SK-N-SH (cell line): ENCODE data around the gene TAF5L. TPM values are rescaled to one million over a fixed set of nuclear protein-coding genes. Genes with fewer than 3 reads are reported as not detected.

Experiments used
- CTCF ChIA-PET: fragments of 300-600, 350-600 bp; formaldehyde crosslinking; extraction: SDS; loops from one replicate; lab custom pipeline; 2021; lab: Yijun Ruan, JAX
- POLR2A ChIA-PET: fragments of 350-600 bp; sonication (Branson Sonifier 250); formaldehyde crosslinking; extraction: SDS; loops from one replicate; lab custom pipeline; 2020; ENCODE audit warnings: antibody characterized with exemption, inconsistent platforms; lab: Yijun Ruan, JAX
- DNase-seq: peaks from one replicate; pipeline ENCODE4 v3.0.0; 2012
- H2AFZ ChIP-seq: fragments of 200-600 bp; sonication (generic); 2 replicates; pipeline ENCODE4 v1.8.1; 2016; ENCODE audit warnings: antibody characterized with exemption, mild to moderate bottlenecking, low read depth
- H3F3A ChIP-seq: fragments of 200-600 bp; sonication (generic); replicated peaks from 2 replicates; pipeline ENCODE3; 2016; ENCODE audit warnings: antibody characterized with exemption, mild to moderate bottlenecking; ENCODE audit not compliant: insufficient read depth
- H3K27ac ChIP-seq, 2 experiments: fragments of 200-500 bp in 1 of 2; fragments of 200-600 bp in 1 of 2; sonication (Bioruptor generic) in 1 of 2; sonication (generic), shearing (Covaris generic) in 1 of 2; 2 replicates each; pipeline versions ENCODE4 v1.5.1 to v1.6.1; 2014 to 2016; ENCODE audit warnings: low read depth in 2 of 2, inconsistent platforms in 1 of 2, low read length in 1 of 2, mild to moderate bottlenecking in 1 of 2, mixed read lengths in 1 of 2
- H3K27me3 ChIP-seq: fragments of 200-600 bp; sonication (generic), shearing (Covaris generic); 2 replicates; pipeline ENCODE4 v1.6.1; 2016; ENCODE audit warnings: mixed run types; ENCODE audit not compliant: insufficient read depth
- H3K36me3 ChIP-seq, 2 experiments: fragments of 200-500 bp in 1 of 2; fragments of 200-600 bp in 1 of 2; sonication (Bioruptor generic) in 1 of 2; sonication (generic) in 1 of 2; replicated peaks in 1 of 2; 2 replicates each; pipeline versions ENCODE3 to v1.5.1; 2014 to 2016; ENCODE audit warnings: low read length in 1 of 2, mild to moderate bottlenecking in 1 of 2; ENCODE audit not compliant: insufficient read depth in 2 of 2, control insufficient read depth in 1 of 2
- H3K4me1 ChIP-seq, 2 experiments: fragments of 200-500 bp in 1 of 2; fragments of 200-600 bp in 1 of 2; sonication (Bioruptor generic) in 1 of 2; sonication (generic), shearing (Covaris generic) in 1 of 2; 2 replicates each; pipeline versions ENCODE4 v1.5.1 to v1.6.1; 2014 to 2016; ENCODE audit warnings: low read depth in 1 of 2, low read length in 1 of 2, mixed run types in 1 of 2; ENCODE audit not compliant: insufficient read depth in 2 of 2, control insufficient read depth in 1 of 2
- H3K4me2 ChIP-seq: fragments of 200-600 bp; sonication (generic), shearing (Covaris generic); 2 replicates; pipeline ENCODE4 v1.6.1; 2017; ENCODE audit warnings: mixed run types
- H3K4me3 ChIP-seq, 2 experiments: fragments of 200-500 bp in 1 of 2; fragments of 200-600 bp in 1 of 2; sonication (Bioruptor generic) in 1 of 2; sonication (generic), shearing (Covaris generic) in 1 of 2; 2 replicates each; pipeline versions ENCODE4 v1.5.1 to v1.8.1; 2014 to 2016; ENCODE audit warnings: low read depth in 2 of 2, inconsistent platforms in 1 of 2, low read length in 1 of 2, mild to moderate bottlenecking in 1 of 2, mixed read lengths in 1 of 2, moderate library complexity in 1 of 2
- H3K79me2 ChIP-seq: fragments of 200-600 bp; sonication (generic); 2 replicates; pipeline ENCODE4 v1.8.1; 2017; ENCODE audit warnings: mild to moderate bottlenecking; ENCODE audit not compliant: insufficient read depth
- H3K9ac ChIP-seq: fragments of 200-600 bp; sonication (generic); 2 replicates; pipeline ENCODE4 v1.6.1; 2017; ENCODE audit warnings: mixed run types
- H3K9me2 ChIP-seq: fragments of 200-600 bp; sonication (generic); 2 replicates; pipeline ENCODE4 v1.6.1; 2017; ENCODE audit warnings: mixed run types
- H3K9me3 ChIP-seq: fragments of 200-600 bp; sonication (generic); 2 replicates; pipeline ENCODE4 v1.6.1; 2017; ENCODE audit warnings: mixed run types, mild to moderate bottlenecking, moderate library complexity
- H4K20me1 ChIP-seq: fragments of 200-600 bp; sonication (generic); 2 replicates; pipeline ENCODE4 v1.6.1; 2017; ENCODE audit warnings: mild to moderate bottlenecking, mixed run types; ENCODE audit not compliant: insufficient read depth
- EZH2phosphoT487 ChIP-seq: fragments of 200-600 bp; sonication (generic); IDR thresholded peaks from 2 replicates; pipeline ENCODE4 v1.6.1; 2017; ENCODE audit warnings: low read depth, mixed run types, mild to moderate bottlenecking, antibody characterized with exemption, moderate library complexity, borderline replicate concordance
- FOSL2 ChIP-seq: IDR thresholded peaks from 2 replicates; pipeline ENCODE4 v1.4.0; 2012; ENCODE audit warnings: low read depth, mild to moderate bottlenecking, moderate library complexity, borderline replicate concordance
- FOXJ3 ChIP-seq: sonication (generic); formaldehyde crosslinking; IDR thresholded peaks from 2 replicates; pipeline ENCODE4 v1.5.1; 2020; ENCODE audit warnings: mild to moderate bottlenecking, missing genetic modification reagents
- GATA2 ChIP-seq: sonication (generic); formaldehyde crosslinking; IDR thresholded peaks from 2 replicates; pipeline ENCODE4 v1.5.0; 2020; ENCODE audit warnings: mild to moderate bottlenecking, missing genetic modification reagents
- JUND ChIP-seq: IDR thresholded peaks from 2 replicates; pipeline ENCODE4 v1.4.0; 2012
- MEF2A ChIP-seq: IDR thresholded peaks from 2 replicates; pipeline ENCODE4 v1.4.0; 2012; ENCODE audit warnings: low read depth, borderline replicate concordance
- MXI1 ChIP-seq: IDR thresholded peaks from 2 replicates; pipeline ENCODE4 v1.6.1; 2012; ENCODE audit warnings: mild to moderate bottlenecking, low read depth, low read length, improper control_type of control experiment
- NFIC ChIP-seq: IDR thresholded peaks from 2 replicates; pipeline ENCODE4 v1.4.0; 2012; ENCODE audit warnings: borderline replicate concordance
- NRF1 ChIP-seq: IDR thresholded peaks from 2 replicates; pipeline ENCODE4 v1.6.1; 2012; ENCODE audit warnings: low read depth, mild to moderate bottlenecking, low read length
- PBX3 ChIP-seq: IDR thresholded peaks from 2 replicates; pipeline ENCODE4; 2012
- RAD21 ChIP-seq: IDR thresholded peaks from 2 replicates; pipeline ENCODE4 v1.6.1; 2012; ENCODE audit warnings: mild to moderate bottlenecking, low read length
- RCOR1 ChIP-seq: fragments of 150-350 bp; IDR thresholded peaks from 2 replicates; pipeline ENCODE4 v1.6.1; 2017; ENCODE audit warnings: antibody characterized with exemption, low read length
- RFX5 ChIP-seq: IDR thresholded peaks from 2 replicates; pipeline ENCODE4 v1.6.1; 2012; ENCODE audit warnings: mild to moderate bottlenecking, improper control_type of control experiment, low read length
- RXRA ChIP-seq: IDR thresholded peaks from 2 replicates; pipeline ENCODE4 v1.4.0; 2012; ENCODE audit warnings: low read depth, mild to moderate bottlenecking, borderline replicate concordance
- SIN3A ChIP-seq: IDR thresholded peaks from 2 replicates; pipeline ENCODE4 v1.6.1; 2012; ENCODE audit warnings: low read depth, mild to moderate bottlenecking, low read length, moderate library complexity, borderline replicate concordance
- SMC3 ChIP-seq: IDR thresholded peaks from 2 replicates; pipeline ENCODE4 v1.6.1; 2012; ENCODE audit warnings: low read depth, low read length, improper control_type of control experiment
- TAF1 ChIP-seq: IDR thresholded peaks from 2 replicates; pipeline ENCODE4 v1.6.1; 2012; ENCODE audit warnings: low read depth, mild to moderate bottlenecking, low read length, moderate library complexity, borderline replicate concordance
- TCF12 ChIP-seq: IDR thresholded peaks from 2 replicates; pipeline ENCODE4 v1.4.0; 2012
- TEAD4 ChIP-seq: IDR thresholded peaks from 2 replicates; pipeline ENCODE4 v1.4.0; 2012; ENCODE audit warnings: mild to moderate bottlenecking, borderline replicate concordance; ENCODE audit not compliant: insufficient read depth
- YY1 ChIP-seq: IDR thresholded peaks from 2 replicates; pipeline ENCODE4 v1.4.0; 2012; ENCODE audit warnings: low read depth, mild to moderate bottlenecking
- WGBS: methylation state at CpG from one replicate; pipeline ENCODE4 v1.1.6; 2017; ENCODE audit warnings: low lambda C conversion rate; 5-methylcytosine and 5-hydroxymethylcytosine counted together
- polyA plus RNA-seq, 3 experiments: library from polyadenylated mRNA; depleted of rRNA; stranded (reverse); fragments of >200 nt; gene quantifications; 2 replicates each; pipeline ENCODE4 v1.2.3, GENCODE V29; 2012
- TF ChIP-seq, protein P1 (sequence below): IDR thresholded peaks from 2 replicates; pipeline ENCODE4 v1.4.0; 2012; ENCODE audit warnings: low read depth
- TF ChIP-seq, protein P2 (sequence below): IDR thresholded peaks from 2 replicates; pipeline ENCODE4 v1.4.0; 2012; ENCODE audit warnings: low read depth, borderline replicate concordance
- TF ChIP-seq, protein P3 (sequence below): fragments of 150-350 bp; IDR thresholded peaks from 2 replicates; pipeline ENCODE4 v1.6.1; 2016; ENCODE audit warnings: mild to moderate bottlenecking, low read depth, low read length

TAF5L gene
- polyA plus RNA-seq, 1 of the 3 experiments (the other 2 are of a cell fraction): 17.1 TPM

- peaks cover 3% of the 10 kb centered on the region for H4K20me1 ChIP-seq
- H2AFZ ChIP-seq: no peak overlapping the region
- DNase-seq: no peak
- no peaks in the 10 kb centered on the region for H3F3A ChIP-seq
- H3K9ac ChIP-seq: no peak overlapping the region
- no peak overlapping the region for H3K4me3 ChIP-seq
- CTCF ChIA-PET: no interaction called here
- H3K9me2 ChIP-seq: no peaks in the 10 kb centered on the region
- H3K27ac ChIP-seq: no peak overlapping the region
- WGBS: 94% methylated on average over 5 of the region's 5 CpGs
- H3K79me2 ChIP-seq: peaks cover 86% of the 10 kb centered on the region
- POLR2A ChIA-PET: no interaction called here
- H3K27me3 ChIP-seq: no peaks in the 10 kb centered on the region
- peaks cover 0 to 14% of the 10 kb centered on the region in 2 experiments; a peak in 2 of 4 replicates for H3K4me1 ChIP-seq
- H3K36me3 ChIP-seq: peaks cover 3 to 4% of the 10 kb centered on the region in 2 experiments
- H3K4me2 ChIP-seq: no peak overlapping the region
- TF ChIP-seq TEAD4 (no peak), TAF1 (no peak), SIN3A (no peak), RFX5 (no peak), NFIC (no peak), NRF1 (no peak), RAD21 (no peak), SMC3 (no peak), YY1 (no peak), FOXJ3 (CRISPR knock-in tag) (no peak), EZH2phosphoT487 (no peak), FOSL2 (no peak), JUND (no peak), MXI1 (no peak), RCOR1 (no peak), GATA2 (CRISPR knock-in tag) (no peak), MEF2A (no peak)
- TF ChIP-seq, protein P1, sequence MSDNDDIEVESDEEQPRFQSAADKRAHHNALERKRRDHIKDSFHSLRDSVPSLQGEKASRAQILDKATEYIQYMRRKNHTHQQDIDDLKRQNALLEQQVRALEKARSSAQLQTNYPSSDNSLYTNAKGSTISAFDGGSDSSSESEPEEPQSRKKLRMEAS: no peak
- TF ChIP-seq, all 33 proteins: peak for 0
- H3K9me3 ChIP-seq: no peaks in the 10 kb centered on the region
Measured at GRCh38 chr1:229552732-229553131, 73.2 kb downstream of the TAF5L start.

GRCh38 chr1:229550812-229551567, 74.9 kb downstream of the TAF5L start:
- no peaks in the 10 kb centered on the region for H3K27me3 ChIP-seq
- TF ChIP-seq TAF1: no peak
- TF ChIP-seq TEAD4: no peak
- no peak for TF ChIP-seq JUND
- no peak for TF ChIP-seq EZH2phosphoT487
- TF ChIP-seq MEF2A: no peak
- TF ChIP-seq, protein P2, sequence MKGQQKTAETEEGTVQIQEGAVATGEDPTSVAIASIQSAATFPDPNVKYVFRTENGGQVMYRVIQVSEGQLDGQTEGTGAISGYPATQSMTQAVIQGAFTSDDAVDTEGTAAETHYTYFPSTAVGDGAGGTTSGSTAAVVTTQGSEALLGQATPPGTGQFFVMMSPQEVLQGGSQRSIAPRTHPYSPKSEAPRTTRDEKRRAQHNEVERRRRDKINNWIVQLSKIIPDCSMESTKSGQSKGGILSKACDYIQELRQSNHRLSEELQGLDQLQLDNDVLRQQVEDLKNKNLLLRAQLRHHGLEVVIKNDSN: no peak
- TF ChIP-seq, protein P1: no peak
- no peak for TF ChIP-seq SIN3A
- TF ChIP-seq SMC3: no peak
- TF ChIP-seq TCF12: no peak
- no peak for TF ChIP-seq RXRA
- TF ChIP-seq, protein P3, sequence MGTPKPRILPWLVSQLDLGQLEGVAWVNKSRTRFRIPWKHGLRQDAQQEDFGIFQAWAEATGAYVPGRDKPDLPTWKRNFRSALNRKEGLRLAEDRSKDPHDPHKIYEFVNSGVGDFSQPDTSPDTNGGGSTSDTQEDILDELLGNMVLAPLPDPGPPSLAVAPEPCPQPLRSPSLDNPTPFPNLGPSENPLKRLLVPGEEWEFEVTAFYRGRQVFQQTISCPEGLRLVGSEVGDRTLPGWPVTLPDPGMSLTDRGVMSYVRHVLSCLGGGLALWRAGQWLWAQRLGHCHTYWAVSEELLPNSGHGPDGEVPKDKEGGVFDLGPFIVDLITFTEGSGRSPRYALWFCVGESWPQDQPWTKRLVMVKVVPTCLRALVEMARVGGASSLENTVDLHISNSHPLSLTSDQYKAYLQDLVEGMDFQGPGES: no peak
- no peak for TF ChIP-seq PBX3
- CTCF ChIA-PET: interaction anchor here (1.4 kb wide), 1 partner anchor 36 kb away, joined by 4 read pairs; no protein-coding TSS in a partner anchor
- H3K4me1 ChIP-seq: peaks cover 0 to 3% of the 10 kb centered on the region in 2 experiments; a peak in 1 of 4 replicates
- no peaks in the 10 kb centered on the region for H3K9me2 ChIP-seq
- POLR2A ChIA-PET: interaction anchor here (0.6 kb wide), 1 partner anchor 14 kb away, joined by 3 read pairs; no protein-coding TSS in a partner anchor
- no peaks in the 10 kb centered on the region for H3K9me3 ChIP-seq
- DNase-seq: no peak
- no peaks in the 10 kb centered on the region for H3F3A ChIP-seq
- H2AFZ ChIP-seq: no peak overlapping the region
- H3K36me3 ChIP-seq: peaks cover 10 to 14% of the 10 kb centered on the region in 2 experiments
- no peak overlapping the region for H3K4me2 ChIP-seq
- no peak overlapping the region for H3K4me3 ChIP-seq
- H3K79me2 ChIP-seq: peaks cover 70% of the 10 kb centered on the region
- H3K27ac ChIP-seq: no peak overlapping the region
- H4K20me1 ChIP-seq: no peaks in the 10 kb centered on the region; the same call in none of the 2 replicates
- 91% methylated on average over 3 of the region's 3 CpGs for whole genome bisulfite sequencing
- no peak overlapping the region for H3K9ac ChIP-seq
